ENCODE measurements around the gene DNAJB5.

Gene DNAJB5

DNA sequence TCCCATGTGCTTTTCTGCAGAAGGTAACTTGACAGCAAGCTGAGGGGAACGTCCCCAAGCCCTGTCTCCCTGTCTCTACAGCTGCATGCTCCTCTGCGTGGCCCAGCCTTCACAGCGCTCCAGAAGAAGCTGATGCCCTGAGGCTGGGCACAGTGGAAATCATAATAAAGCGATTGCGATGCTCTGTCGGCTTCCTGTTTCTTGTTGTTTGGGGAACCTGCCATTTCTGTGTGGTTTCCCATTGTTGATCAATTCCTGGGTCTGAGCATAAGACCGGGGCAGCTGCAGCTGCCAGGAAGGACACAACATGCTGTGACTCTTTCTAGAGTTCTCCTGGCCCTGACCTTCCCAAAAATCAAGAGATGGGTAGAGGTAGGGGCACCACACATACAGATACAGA lies 7.2 kb upstream of the DNAJB5 start:
- POLR2A ChIA-PET: no interaction called here
- DNase-seq (ENCODE audit: extremely low spot score): no peak
- CTCF ChIA-PET: interaction anchor here (2.5 kb wide), 1 partner anchor 83 kb away, joined by 15 read pairs; no protein-coding TSS in a partner anchor
- TF ChIP-seq, protein P1, sequence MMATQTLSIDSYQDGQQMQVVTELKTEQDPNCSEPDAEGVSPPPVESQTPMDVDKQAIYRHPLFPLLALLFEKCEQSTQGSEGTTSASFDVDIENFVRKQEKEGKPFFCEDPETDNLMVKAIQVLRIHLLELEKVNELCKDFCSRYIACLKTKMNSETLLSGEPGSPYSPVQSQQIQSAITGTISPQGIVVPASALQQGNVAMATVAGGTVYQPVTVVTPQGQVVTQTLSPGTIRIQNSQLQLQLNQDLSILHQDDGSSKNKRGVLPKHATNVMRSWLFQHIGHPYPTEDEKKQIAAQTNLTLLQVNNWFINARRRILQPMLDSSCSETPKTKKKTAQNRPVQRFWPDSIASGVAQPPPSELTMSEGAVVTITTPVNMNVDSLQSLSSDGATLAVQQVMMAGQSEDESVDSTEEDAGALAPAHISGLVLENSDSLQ (IDR thresholded peaks at IDR 0.05): no peak
- no peak for TF ChIP-seq TARDBP (IDR thresholded peaks at IDR 0.05)
- no peak for TF ChIP-seq FOXM1 (IDR thresholded peaks at IDR 0.05; ENCODE audit: borderline replicate concordance)
- no peak for TF ChIP-seq BHLHE40 (IDR thresholded peaks at IDR 0.05; ENCODE audit: borderline replicate concordance)
- no peak for TF ChIP-seq HDGF (IDR thresholded peaks at IDR 0.05; ENCODE audit: borderline replicate concordance)
- no peak for TF ChIP-seq SP1 (IDR thresholded peaks at IDR 0.05)

DNA sequence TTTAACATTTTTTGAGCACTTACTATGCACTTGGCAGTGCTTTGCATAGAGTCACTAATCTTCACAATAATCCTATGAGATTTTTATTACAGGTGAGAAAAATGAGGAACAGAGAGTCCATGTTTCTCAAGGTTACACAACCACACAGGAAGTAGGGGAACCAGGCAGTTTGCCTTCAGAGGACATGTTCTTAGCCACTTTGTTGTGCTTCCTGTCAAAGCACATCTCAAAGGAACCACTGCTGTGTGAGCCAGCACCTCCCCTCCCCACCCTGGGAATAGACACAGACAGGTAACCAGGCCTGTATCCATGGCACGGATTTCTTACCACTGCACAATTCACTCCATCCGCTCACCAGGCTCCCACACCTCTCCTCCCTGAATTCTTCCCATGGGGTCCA lies 6.3 kb upstream of the DNAJB5 start:
- no peak for TF ChIP-seq CTBP1 (IDR thresholded peaks at IDR 0.05; ENCODE audit: borderline replicate concordance)
- no peak for TF ChIP-seq ZNF384 (IDR thresholded peaks at IDR 0.05)
- TF ChIP-seq FOXK2 (IDR thresholded peaks at IDR 0.05): no peak
- no peak for TF ChIP-seq TARDBP (IDR thresholded peaks at IDR 0.05)
- no peak for TF ChIP-seq L3MBTL2 (conservative IDR thresholded peaks at IDR 0.05)
- TF ChIP-seq, protein P1 (IDR thresholded peaks at IDR 0.05): no peak
- TF ChIP-seq HDGF (IDR thresholded peaks at IDR 0.05; ENCODE audit: borderline replicate concordance): no peak
- no peak for TF ChIP-seq BHLHE40 (IDR thresholded peaks at IDR 0.05; ENCODE audit: borderline replicate concordance)
- TF ChIP-seq FOXM1 (IDR thresholded peaks at IDR 0.05; ENCODE audit: borderline replicate concordance): no peak
- no peak for TF ChIP-seq SUZ12 (IDR thresholded peaks at IDR 0.05)
- no peak for TF ChIP-seq FOXA1 (IDR thresholded peaks at IDR 0.05)
- no peak for TF ChIP-seq LEF1 (IDR thresholded peaks at IDR 0.05; ENCODE audit: borderline replicate concordance)
- TF ChIP-seq SP1 (IDR thresholded peaks at IDR 0.05): no peak
- ChIA-PET CTCF (interaction anchor here (2.5 kb wide), 1 partner anchor 83 kb away, joined by 15 read pairs; no protein-coding TSS in a partner anchor), POLR2A (no interaction called here)
- no peak for DNase-seq (ENCODE audit: extremely low spot score)

DNA sequence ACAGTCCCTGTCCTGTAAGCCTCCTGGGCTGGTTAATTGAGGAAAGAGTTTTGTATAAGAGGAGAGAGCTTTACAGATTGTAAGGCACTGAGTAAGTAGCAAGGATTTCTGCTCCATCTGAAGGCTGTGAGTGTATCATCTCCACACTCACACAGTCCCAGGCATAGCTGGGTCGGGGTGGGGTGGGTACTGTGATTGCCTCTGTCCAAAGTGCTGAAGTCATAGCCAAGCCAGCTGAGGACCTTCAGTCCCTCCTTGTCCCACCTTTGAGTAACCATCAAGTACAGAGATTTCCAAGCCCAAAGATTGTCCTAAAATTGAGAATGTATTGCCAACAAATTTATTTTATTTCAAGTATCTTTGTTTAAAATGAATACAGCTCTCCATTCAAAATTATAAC lies 5.5 kb upstream of the DNAJB5 start:
- ChIA-PET POLR2A (no interaction called here), CTCF (interaction anchor here (0.8 to 2.0 kb wide), 3 partner anchors 10 to 224 kb away, joined by 3 to 14 read pairs (median 5); no protein-coding TSS in a partner anchor)
- no peak for TF ChIP-seq SP1 (IDR thresholded peaks at IDR 0.05)
- TF ChIP-seq, protein P1 (IDR thresholded peaks at IDR 0.05): no peak
- TF ChIP-seq ARNT (IDR thresholded peaks at IDR 0.05): no peak
- TF ChIP-seq L3MBTL2 (conservative IDR thresholded peaks at IDR 0.05): no peak
- no peak for TF ChIP-seq NFRKB (IDR thresholded peaks at IDR 0.05)
- no peak for TF ChIP-seq CTBP1 (IDR thresholded peaks at IDR 0.05; ENCODE audit: borderline replicate concordance)
- TF ChIP-seq HDGF (IDR thresholded peaks at IDR 0.05; ENCODE audit: borderline replicate concordance): no peak
- TF ChIP-seq TARDBP (IDR thresholded peaks at IDR 0.05): no peak
- TF ChIP-seq ZNF384 (IDR thresholded peaks at IDR 0.05): no peak
- no peak for TF ChIP-seq SUZ12 (IDR thresholded peaks at IDR 0.05)
- TF ChIP-seq FOXA1 (IDR thresholded peaks at IDR 0.05): no peak
- no peak for TF ChIP-seq FOXK2 (IDR thresholded peaks at IDR 0.05)
- TF ChIP-seq BHLHE40 (IDR thresholded peaks at IDR 0.05; ENCODE audit: borderline replicate concordance): no peak
- TF ChIP-seq FOXM1 (IDR thresholded peaks at IDR 0.05; ENCODE audit: borderline replicate concordance): no peak
- no peak for TF ChIP-seq ELF4 (IDR thresholded peaks at IDR 0.05)
- TF ChIP-seq LEF1 (IDR thresholded peaks at IDR 0.05; ENCODE audit: borderline replicate concordance): no peak
- peak; percentile 32 for DNase-seq (ENCODE audit: extremely low spot score)

DNA sequence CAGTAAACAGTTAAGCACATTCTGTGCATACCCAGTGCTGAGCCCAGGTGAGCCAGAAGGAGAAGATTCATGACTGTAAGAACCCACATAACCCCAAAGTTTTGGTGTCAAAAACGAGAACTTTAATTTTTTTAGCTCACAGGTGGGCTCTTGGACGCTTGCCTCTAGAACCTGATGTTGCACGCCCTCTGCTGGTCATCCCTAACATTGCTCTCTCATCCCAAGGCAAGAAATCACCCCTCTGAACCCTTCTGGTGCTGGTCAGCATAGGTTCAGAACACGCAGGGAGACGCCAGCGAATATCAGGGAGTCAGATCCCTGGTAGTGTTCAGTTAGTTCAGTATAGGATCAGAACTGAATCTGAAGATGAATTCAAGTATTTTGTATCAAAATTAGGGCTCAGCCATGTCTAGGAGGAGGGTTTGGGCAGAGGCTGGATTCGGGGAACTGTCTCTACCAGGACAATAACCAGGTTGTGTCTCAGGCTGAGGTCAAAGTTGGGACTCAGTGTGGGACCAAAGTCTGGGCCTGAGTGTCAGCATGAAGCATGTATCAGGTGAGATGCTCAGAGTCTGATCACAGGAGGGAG lies 4.1 kb upstream of the DNAJB5 start:
- ChIA-PET CTCF (interaction anchor here (0.6 to 2.0 kb wide), 7 partner anchors 9 to 226 kb away, joined by 3 to 14 read pairs (median 4); no protein-coding TSS in a partner anchor), POLR2A (interaction anchor here (0.7 kb wide), 1 partner anchor 86 kb away, joined by 3 read pairs; no protein-coding TSS in a partner anchor)

DNA sequence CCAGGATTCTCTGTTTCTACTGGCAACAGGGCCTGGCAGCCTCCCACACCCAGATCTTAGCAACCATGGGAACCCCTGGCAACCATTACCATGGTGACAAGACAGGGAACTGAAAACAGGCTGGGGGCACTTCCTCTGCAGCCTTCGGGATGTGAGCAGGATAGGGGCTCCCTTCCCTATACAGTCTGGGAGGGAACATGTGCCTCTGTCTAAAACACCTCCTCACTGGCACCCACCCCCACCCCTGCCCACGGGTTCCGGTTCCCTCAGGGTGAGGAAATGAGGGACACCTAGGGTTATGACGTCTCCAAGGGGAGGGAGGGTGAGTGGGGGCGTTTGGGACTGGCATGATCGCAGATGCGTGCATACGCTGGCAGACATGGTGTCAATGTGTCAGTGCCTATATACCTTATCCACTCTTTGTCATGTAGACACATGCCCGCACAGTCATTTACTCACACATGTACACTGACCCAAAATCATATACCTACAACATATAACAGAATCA lies 3.0 kb upstream of the DNAJB5 start:
- no peak for DNase-seq (ENCODE audit: extremely low spot score)
- ChIA-PET POLR2A (no interaction called here), CTCF (interaction anchor here (0.6 kb wide), 2 partner anchors 23 to 25 kb away, joined by 3 to 5 read pairs; no protein-coding TSS in a partner anchor)
- TF ChIP-seq SP1 (IDR thresholded peaks at IDR 0.05) (no peak), ARNT (IDR thresholded peaks at IDR 0.05) (no peak), TARDBP (IDR thresholded peaks at IDR 0.05) (no peak), FOXM1 (IDR thresholded peaks at IDR 0.05; ENCODE audit: borderline replicate concordance) (no peak), L3MBTL2 (conservative IDR thresholded peaks at IDR 0.05) (no peak), BHLHE40 (IDR thresholded peaks at IDR 0.05; ENCODE audit: borderline replicate concordance) (no peak), FOXA1 (IDR thresholded peaks at IDR 0.05) (no peak), HDGF (IDR thresholded peaks at IDR 0.05; ENCODE audit: borderline replicate concordance) (no peak), NFRKB (IDR thresholded peaks at IDR 0.05) (no peak), SUZ12 (IDR thresholded peaks at IDR 0.05) (no peak), ZNF384 (IDR thresholded peaks at IDR 0.05) (no peak), CTBP1 (IDR thresholded peaks at IDR 0.05; ENCODE audit: borderline replicate concordance) (no peak), FOXK2 (IDR thresholded peaks at IDR 0.05) (no peak)
- TF ChIP-seq, protein P1 (IDR thresholded peaks at IDR 0.05): no peak

More for the DNA sequence above, 4.1 kb upstream of the DNAJB5 start:
- DNase-seq (ENCODE audit: extremely low spot score): peak; percentile 56
- TF ChIP-seq LEF1 (IDR thresholded peaks at IDR 0.05; ENCODE audit: borderline replicate concordance) (no peak), L3MBTL2 (conservative IDR thresholded peaks at IDR 0.05) (no peak), SUZ12 (IDR thresholded peaks at IDR 0.05) (no peak), FOXK2 (IDR thresholded peaks at IDR 0.05) (no peak), ZNF384 (IDR thresholded peaks at IDR 0.05) (no peak), CTBP1 (IDR thresholded peaks at IDR 0.05; ENCODE audit: borderline replicate concordance) (no peak), ELF4 (IDR thresholded peaks at IDR 0.05) (no peak), TARDBP (IDR thresholded peaks at IDR 0.05) (no peak), FOXA1 (IDR thresholded peaks at IDR 0.05) (no peak), NFRKB (IDR thresholded peaks at IDR 0.05) (no peak), HDGF (IDR thresholded peaks at IDR 0.05; ENCODE audit: borderline replicate concordance) (no peak)
- TF ChIP-seq, protein P1 (IDR thresholded peaks at IDR 0.05): no peak

Data from HEK293T (cell line).